Prostate gland (tissue), 2 donors: ENCODE results near the gene WNK2. TPM values are rescaled to one million over a fixed set of nuclear protein-coding genes. Genes with fewer than 3 reads are reported as not detected.

ENCODE experiments used
- DNase-seq: peaks from one replicate; pipeline ENCODE4 v3.0.0-alpha.2; 2019; ENCODE audit warnings: low spot score
- H3K27ac ChIP-seq, 2 donors: fragments of 200-600 bp; sonication (generic); 2 replicates each; pipeline ENCODE4 v1.5.1; 2017 to 2019
- H3K27me3 ChIP-seq: fragments of 200-600 bp; sonication (generic); replicated peaks from 2 replicates; pipeline ENCODE4 v1.5.1; 2019; ENCODE audit not compliant: insufficient read depth
- H3K36me3 ChIP-seq, 2 donors: fragments of 200-600 bp; sonication (generic); 1 replicate in 1 of 2; 2 replicates in 1 of 2; pipeline versions ENCODE4 v1.5.1 to v1.8.1; 2017 to 2019
- H3K4me1 ChIP-seq: fragments of 200-600 bp; sonication (generic); replicated peaks from 2 replicates; pipeline ENCODE4 v1.5.1; 2019
- H3K4me3 ChIP-seq, 2 donors: fragments of 200-600 bp; sonication (generic); 2 replicates each; pipeline ENCODE4 v1.5.1; 2017 to 2019
- H3K9me3 ChIP-seq: fragments of 200-600 bp; sonication (generic); 2 replicates; pipeline ENCODE4 v1.5.1; 2017
- CTCF ChIP-seq, 4 experiments: fragments of 200-600 bp in 2 of 4; fragments of 450-650 bp in 2 of 4; sonication (generic) in 2 of 4; IDR thresholded peaks; 1 replicate in 3 of 4; 2 replicates in 1 of 4; pipeline ENCODE4 v1.5.1; 2016 to 2019; ENCODE audit warnings: antibody characterized with exemption in 4 of 4, mild to moderate bottlenecking in 2 of 4, moderate library complexity in 2 of 4
- POLR2A ChIP-seq: fragments of 450-650 bp; IDR thresholded peaks from one replicate; pipeline ENCODE4 v1.6.1; 2016; ENCODE audit warnings: antibody characterized with exemption, mild to moderate bottlenecking
- POLR2AphosphoS5 ChIP-seq: sonication (generic); formaldehyde crosslinking; IDR thresholded peaks from one replicate; pipeline ENCODE4 v1.6.1; 2017; ENCODE audit warnings: antibody characterized with exemption
- WGBS: methylation state at CpG from one replicate; pipeline ENCODE4 v1.1.5; 2018; 5-methylcytosine and 5-hydroxymethylcytosine counted together
- intact Hi-C: fragments of 100-400 bp; cut with DNase I; formaldehyde crosslinking; loops from one replicate; pipeline ENCODE4 v1.14.2; 2022
- total RNA-seq, 2 donors: library from RNA; depleted of rRNA; stranded (reverse); fragments of >200 nt; gene quantifications; one replicate each; pipeline ENCODE4 v1.1.0, GENCODE V29; 2016

The WNK2 gene
- total RNA-seq, 2 donors from 2014 or later = 77.9 to 136 TPM

- no peaks in the 10 kb centered on the region for H3K4me1 ChIP-seq
- H3K4me3 ChIP-seq = no peak overlapping the region
- intact Hi-C loops = no loop called here
- H3K36me3 ChIP-seq = no peaks in the 10 kb centered on the region
- TF ChIP-seq CTCF (IDR thresholded peaks at IDR 0.05) (no peak), POLR2A (no peak), POLR2AphosphoS5 (no peak)
- H3K27me3 ChIP-seq = no peaks in the 10 kb centered on the region
- H3K9me3 ChIP-seq = no peaks in the 10 kb centered on the region
- 76% methylated on average over 7 of the region's 7 CpGs for WGBS
- no peak overlapping the region for H3K27ac ChIP-seq
- DNase-seq = no peak
Observed at GRCh38 chr9:93255494-93255867, 71.5 kb downstream of the WNK2 start.

GRCh38 chr9:93255994-93256877 is 72.3 kb downstream of the WNK2 start:
- H3K4me1 ChIP-seq = no peaks in the 10 kb centered on the region
- no peaks in the 10 kb centered on the region for H3K36me3 ChIP-seq
- H3K27ac ChIP-seq = no peak overlapping the region
- no peaks in the 10 kb centered on the region for H3K27me3 ChIP-seq
- no peak for DNase-seq
- H3K9me3 ChIP-seq = no peaks in the 10 kb centered on the region
- WGBS = 97% methylated on average over 22 of the region's 22 CpGs
- H3K4me3 ChIP-seq = no peak overlapping the region
- intact Hi-C loops = no loop called here
- no peak for TF ChIP-seq CTCF (IDR thresholded peaks at IDR 0.05)
- no peak for TF ChIP-seq POLR2AphosphoS5
- no peak for TF ChIP-seq POLR2A

GRCh38 chr9:93256878-93257807 is 73.2 kb downstream of the WNK2 start:
- WGBS = 87% methylated on average over 21 of the region's 22 CpGs
- no peaks in the 10 kb centered on the region for H3K4me1 ChIP-seq
- DNase-seq = no peak
- H3K36me3 ChIP-seq = no peaks in the 10 kb centered on the region
- no peak overlapping the region for H3K4me3 ChIP-seq
- no peak overlapping the region for H3K27ac ChIP-seq
- intact Hi-C loops = no loop called here
- no peaks in the 10 kb centered on the region for H3K27me3 ChIP-seq
- no peaks in the 10 kb centered on the region for H3K9me3 ChIP-seq
- TF ChIP-seq POLR2A (no peak), CTCF (IDR thresholded peaks at IDR 0.05) (no peak), POLR2AphosphoS5 (no peak)

- TF ChIP-seq POLR2AphosphoS5 (no peak), CTCF (IDR thresholded peaks at IDR 0.05) (no peak)
- H3K4me3 ChIP-seq = no peak overlapping the region
- H3K36me3 ChIP-seq = no peaks in the 10 kb centered on the region
- no peak for DNase-seq
- H3K4me1 ChIP-seq = no peaks in the 10 kb centered on the region
- WGBS = 71% methylated on average over 12 of the region's 12 CpGs
- no peaks in the 10 kb centered on the region for H3K9me3 ChIP-seq
- no peak overlapping the region for H3K27ac ChIP-seq
- intact Hi-C loops = no loop called here
- H3K27me3 ChIP-seq = no peaks in the 10 kb centered on the region
Observed at GRCh38 chr9:93257808-93258331, 73.9 kb downstream of the WNK2 start.
